ENCODE data around the gene CD300E.
"Not testable (repeated sequence)": the region's sequence is repeated elsewhere in the genome, so short reads cannot be mapped to it uniquely, and the experiment has no call there.

CD300E gene

DNA sequence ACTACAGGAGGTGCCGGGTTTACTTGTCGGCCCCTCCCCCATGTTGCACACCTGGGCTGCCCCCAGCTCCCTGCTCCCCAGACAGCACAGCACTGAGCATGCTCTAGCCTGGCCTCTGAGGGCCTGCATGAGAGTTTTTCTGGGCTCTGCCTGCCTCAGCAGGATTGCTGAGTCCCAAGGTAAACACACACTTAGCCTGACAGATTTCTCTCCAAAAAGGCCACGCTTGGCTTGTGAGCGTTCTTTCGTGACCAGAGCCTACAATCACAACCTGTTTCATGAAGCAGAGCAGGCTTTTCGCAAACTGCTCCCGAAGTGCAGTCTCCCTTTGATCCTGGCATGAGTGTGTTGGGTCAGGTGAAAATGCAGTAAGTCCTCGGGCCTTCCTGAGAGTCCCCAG is 9.8 kb upstream of the CD300E start:
- peak; percentile 36 for DNase-seq
- TF ChIP-seq, protein P1, sequence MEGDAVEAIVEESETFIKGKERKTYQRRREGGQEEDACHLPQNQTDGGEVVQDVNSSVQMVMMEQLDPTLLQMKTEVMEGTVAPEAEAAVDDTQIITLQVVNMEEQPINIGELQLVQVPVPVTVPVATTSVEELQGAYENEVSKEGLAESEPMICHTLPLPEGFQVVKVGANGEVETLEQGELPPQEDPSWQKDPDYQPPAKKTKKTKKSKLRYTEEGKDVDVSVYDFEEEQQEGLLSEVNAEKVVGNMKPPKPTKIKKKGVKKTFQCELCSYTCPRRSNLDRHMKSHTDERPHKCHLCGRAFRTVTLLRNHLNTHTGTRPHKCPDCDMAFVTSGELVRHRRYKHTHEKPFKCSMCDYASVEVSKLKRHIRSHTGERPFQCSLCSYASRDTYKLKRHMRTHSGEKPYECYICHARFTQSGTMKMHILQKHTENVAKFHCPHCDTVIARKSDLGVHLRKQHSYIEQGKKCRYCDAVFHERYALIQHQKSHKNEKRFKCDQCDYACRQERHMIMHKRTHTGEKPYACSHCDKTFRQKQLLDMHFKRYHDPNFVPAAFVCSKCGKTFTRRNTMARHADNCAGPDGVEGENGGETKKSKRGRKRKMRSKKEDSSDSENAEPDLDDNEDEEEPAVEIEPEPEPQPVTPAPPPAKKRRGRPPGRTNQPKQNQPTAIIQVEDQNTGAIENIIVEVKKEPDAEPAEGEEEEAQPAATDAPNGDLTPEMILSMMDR (IDR thresholded peaks at IDR 0.05) = no peak
- H3K9me3 Mint-ChIP-seq = peaks cover 9% of the 10 kb centered on the region
- peaks cover 19% of the 10 kb centered on the region for H3K27me3 Mint-ChIP-seq (ENCODE audit: low read depth, poor library complexity)
- no peaks in the 10 kb centered on the region for H3K36me3 Mint-ChIP-seq (ENCODE audit: low read depth)
- H3K27ac Mint-ChIP-seq = peak overlapping the region; percentile 96
- H3K4me1 Mint-ChIP-seq = peaks cover 82% of the 10 kb centered on the region
- H3K4me3 Mint-ChIP-seq = no peak overlapping the region

DNA sequence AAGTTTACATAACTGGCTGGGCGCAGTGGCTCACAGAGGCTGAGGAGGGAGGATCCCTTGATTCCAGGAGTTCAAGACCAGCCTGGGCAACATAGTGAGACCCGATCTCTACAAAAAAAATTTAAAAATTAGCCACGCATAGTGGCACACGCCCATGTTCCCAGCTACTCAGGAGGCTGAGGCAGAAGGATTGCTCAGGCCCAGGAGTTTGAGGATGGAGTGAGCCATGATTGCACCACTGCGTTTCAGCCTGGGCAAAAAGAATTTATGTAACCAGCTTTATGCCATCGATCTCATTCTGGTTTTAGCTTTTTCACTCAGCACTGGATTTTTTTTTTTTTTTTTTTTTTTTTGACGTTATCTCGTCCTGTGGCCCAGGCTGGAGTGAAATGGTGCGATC is 9.1 kb upstream of the CD300E start:
- TF ChIP-seq, protein P1 (IDR thresholded peaks at IDR 0.05) = no peak
- no peak for DNase-seq
- Mint-ChIP-seq H3K4me1 (peaks cover 74% of the 10 kb centered on the region), H3K27me3 (ENCODE audit: low read depth, poor library complexity) (peaks cover 23% of the 10 kb centered on the region), H3K9me3 (peaks cover 9% of the 10 kb centered on the region), H3K4me3 (no peak overlapping the region), H3K36me3 (ENCODE audit: low read depth) (no peaks in the 10 kb centered on the region), H3K27ac (no peak overlapping the region)

DNA sequence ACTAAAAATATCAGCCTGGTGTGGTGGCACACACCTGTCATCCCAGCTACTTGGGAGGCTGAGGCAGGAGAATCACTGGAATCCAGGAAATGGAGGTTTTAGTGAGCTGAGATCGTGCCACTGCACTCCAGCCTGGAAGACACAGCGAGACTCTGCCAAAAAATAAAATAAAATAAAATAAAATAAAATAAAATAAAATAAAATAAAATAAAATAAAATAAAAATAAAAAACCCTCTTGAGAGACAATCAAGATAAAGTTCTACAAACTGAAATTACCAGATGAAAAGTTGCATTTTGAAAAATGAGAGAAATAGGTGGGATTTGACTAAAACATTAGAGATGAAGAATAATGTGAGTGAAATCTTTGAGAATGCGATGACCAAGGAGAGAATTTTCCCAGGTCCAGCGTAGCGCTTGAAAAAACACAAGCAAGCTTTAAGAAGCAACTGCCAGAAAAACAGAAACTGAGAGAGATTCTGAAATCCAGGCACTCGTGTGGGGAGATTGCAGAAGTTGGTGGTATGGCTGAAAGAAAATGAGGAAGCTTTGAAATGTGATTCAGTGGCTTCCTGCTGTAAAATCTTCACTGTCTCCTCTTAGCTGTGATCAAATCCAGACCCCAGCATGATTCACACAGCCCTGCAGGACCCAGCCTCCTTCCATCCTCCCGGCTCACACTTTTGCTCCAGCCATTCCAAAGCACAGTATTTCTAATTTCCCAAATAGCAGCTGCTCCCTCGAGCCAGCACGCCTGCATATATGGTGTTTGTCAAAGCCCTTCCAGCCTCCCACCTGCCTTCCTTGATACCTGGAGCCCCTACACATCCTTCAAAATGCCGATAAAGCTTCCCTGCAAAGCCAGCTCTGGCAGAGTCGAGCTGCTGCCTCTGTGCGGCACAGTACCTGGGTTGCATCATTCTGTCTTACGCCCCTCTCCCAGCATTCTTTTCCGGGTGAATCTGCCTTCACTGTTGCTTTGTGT is 8.2 kb upstream of the CD300E start:
- Mint-ChIP-seq H3K4me3 (peak overlapping the region; percentile 24), H3K9me3 (peaks cover 13% of the 10 kb centered on the region), H3K36me3 (ENCODE audit: low read depth) (no peaks in the 10 kb centered on the region), H3K4me1 (peaks cover 66% of the 10 kb centered on the region), H3K27me3 (ENCODE audit: low read depth, poor library complexity) (peaks cover 29% of the 10 kb centered on the region), H3K27ac (peak overlapping the region; percentile 88)
- no peak for DNase-seq
- TF ChIP-seq, protein P1 (IDR thresholded peaks at IDR 0.05) = no peak

DNA sequence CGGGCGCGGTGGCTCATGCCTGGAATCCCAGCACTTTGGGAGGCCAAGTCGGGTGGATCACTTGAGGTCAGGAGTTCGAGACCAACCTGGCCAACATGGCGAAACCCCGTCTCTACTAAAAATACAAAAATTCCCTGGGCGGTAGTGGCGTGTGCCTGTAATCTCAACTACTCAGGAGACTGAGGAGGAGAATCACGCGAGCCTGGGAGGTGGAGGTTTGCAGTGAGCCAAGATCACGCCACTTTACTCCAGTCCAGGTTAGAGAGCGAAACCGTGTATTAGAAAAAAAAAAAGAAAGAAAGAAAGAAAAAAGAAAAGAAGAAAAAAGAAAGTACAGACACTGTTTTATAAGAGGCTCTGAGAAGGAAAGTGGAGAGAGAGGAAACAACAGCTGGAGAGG is 6.7 kb upstream of the CD300E start:
- Mint-ChIP-seq H3K27me3 (ENCODE audit: low read depth, poor library complexity) (peaks cover 38% of the 10 kb centered on the region), H3K9me3 (peaks cover 19% of the 10 kb centered on the region), H3K4me1 (peaks cover 51% of the 10 kb centered on the region)
- H3K36me3 Mint-ChIP-seq (ENCODE audit: low read depth); DNase-seq; H3K27ac Mint-ChIP-seq; H3K4me3 Mint-ChIP-seq: not testable (repeated sequence)

DNA sequence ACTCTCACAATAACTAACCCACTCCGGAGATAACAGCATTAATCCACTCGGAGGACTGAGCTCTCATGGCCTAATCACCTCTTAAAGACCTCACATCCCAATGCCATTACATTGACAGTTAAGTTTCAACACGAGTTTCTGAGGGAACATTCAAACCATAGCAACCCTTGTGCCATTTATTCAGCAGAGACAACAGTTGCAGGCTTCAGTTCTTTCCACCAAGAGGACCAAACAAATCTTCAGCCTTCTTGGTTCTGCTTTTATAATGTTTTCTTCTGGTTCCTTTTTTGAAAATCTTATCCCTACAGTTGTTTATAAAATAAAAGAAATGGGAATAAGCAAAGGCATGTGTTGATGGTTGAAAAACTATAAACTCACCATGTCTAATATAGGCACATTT is 2.1 kb upstream of the CD300E start:
- DNase-seq = no peak
- peaks cover 19% of the 10 kb centered on the region for H3K9me3 Mint-ChIP-seq
- no peaks in the 10 kb centered on the region for H3K36me3 Mint-ChIP-seq (ENCODE audit: low read depth)
- peaks cover 78% of the 10 kb centered on the region for H3K27me3 Mint-ChIP-seq (ENCODE audit: low read depth, poor library complexity)
- H3K4me3 Mint-ChIP-seq = no peak overlapping the region
- H3K27ac Mint-ChIP-seq = no peak overlapping the region
- TF ChIP-seq, protein P1 (IDR thresholded peaks at IDR 0.05) = no peak
- H3K4me1 Mint-ChIP-seq = peaks cover 10% of the 10 kb centered on the region

DNA sequence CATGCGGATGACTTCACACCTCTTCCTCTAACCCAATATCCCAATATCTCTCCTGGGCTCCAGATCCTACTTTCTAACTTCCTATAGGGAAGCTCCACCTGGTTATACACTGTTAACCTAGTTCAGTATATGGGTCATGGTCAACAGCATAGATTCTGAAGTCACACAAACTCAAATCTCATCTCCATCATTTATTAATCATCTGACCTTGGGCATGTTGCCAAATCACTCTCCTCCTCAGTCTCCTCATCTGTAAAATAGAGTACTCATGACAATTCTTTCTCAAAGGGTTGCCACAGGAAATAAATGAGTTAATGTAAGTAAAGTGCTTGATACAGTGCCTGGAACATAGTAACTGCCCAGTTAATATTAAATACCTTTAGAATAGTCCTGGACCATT is 593 bp upstream of the CD300E start:
- peaks cover 16% of the 10 kb centered on the region for H3K9me3 Mint-ChIP-seq
- H3K4me1 Mint-ChIP-seq = no peaks in the 10 kb centered on the region
- no peaks in the 10 kb centered on the region for H3K36me3 Mint-ChIP-seq (ENCODE audit: low read depth)
- no peak overlapping the region for H3K27ac Mint-ChIP-seq
- peaks cover 84% of the 10 kb centered on the region for H3K27me3 Mint-ChIP-seq (ENCODE audit: low read depth, poor library complexity)
- DNase-seq = no peak
- TF ChIP-seq, protein P1 (IDR thresholded peaks at IDR 0.05) = no peak
- H3K4me3 Mint-ChIP-seq = no peak overlapping the region

Measured in nephron progenitor cell (in vitro differentiated cells).